ENCODE measurements around the gene SPSB1. TPM values are rescaled to one million over a fixed set of nuclear protein-coding genes. Genes with fewer than 3 reads are reported as not detected.

The SPSB1 gene
- total RNA-seq, 3 donors from 2014 or later (not counting 1 experiment from before 2014, with no cell fraction given): 0.82 to 3.0 (median 1.5) TPM

GRCh38 chr1:9284061-9284460, 8.6 kb upstream of the SPSB1 start:
- Histone ChIP-seq H3K27me3 (ENCODE audit: control insufficient read depth, insufficient read depth, low read length) (no peaks in the 10 kb centered on the region), H3K36me3 (ENCODE audit: control insufficient read depth, insufficient read depth, low read length) (no peaks in the 10 kb centered on the region), H3K9me3 (ENCODE audit: control insufficient read depth, insufficient read depth, low read length) (peaks cover 10% of the 10 kb centered on the region), H3K27ac (ENCODE audit: low read length) (no peak overlapping the region), H3K4me3 (ENCODE audit: low read length) (no peak overlapping the region), H3K4me1 (ENCODE audit: control insufficient read depth, insufficient read depth, low read length) (peaks cover 40% of the 10 kb centered on the region)
- peaks cover 48 to 70% of the 10 kb centered on the region in 2 donors for H3K4me1 Mint-ChIP-seq
- DNase-seq (peak in 1 of 2 donors; percentile 47), ATAC-seq (peak in 2 of 3 donors; percentile 34 to 52)
- peaks cover 5% of the 10 kb centered on the region for H3K36me3 Mint-ChIP-seq
- intact Hi-C loops (cut with micrococcal nuclease): no loop called here
- peak overlapping the region; percentile 45 for H3K4me3 Mint-ChIP-seq
- 12% methylated on average over 2 of the region's 2 CpGs for WGBS (ENCODE audit: insufficient coverage)
- H3K27me3 Mint-ChIP-seq (ENCODE audit: low read depth in 2 of 2): peaks cover 5 to 7% of the 10 kb centered on the region in 2 donors
- H3K27ac Mint-ChIP-seq: peak overlapping the region in 1 of 2 donors; percentile 75
- H3K9me3 Mint-ChIP-seq: peaks cover 4 to 8% of the 10 kb centered on the region in 2 donors
- no peak for TF ChIP-seq CTCF (IDR thresholded peaks at IDR 0.05)

- H3K36me3 ChIP-seq (ENCODE audit: control insufficient read depth, insufficient read depth, low read length): no peaks in the 10 kb centered on the region
- no peak overlapping the region for H3K27ac ChIP-seq (ENCODE audit: low read length)
- DNase-seq: no peak
- Mint-ChIP-seq H3K36me3 (peaks cover 8% of the 10 kb centered on the region), H3K27me3 (ENCODE audit: low read depth in 2 of 2) (no peaks in the 10 kb centered on the region), H3K4me3 (no peak overlapping the region), H3K9me3 (peaks cover 5 to 8% of the 10 kb centered on the region in 2 donors), H3K4me1 (peaks cover 31 to 52% of the 10 kb centered on the region in 2 donors), H3K27ac (peak overlapping the region in 1 of 2 donors; percentile 65)
- peaks cover 27% of the 10 kb centered on the region for H3K4me1 ChIP-seq (ENCODE audit: control insufficient read depth, insufficient read depth, low read length)
- no peak for ATAC-seq
- intact Hi-C loops (cut with micrococcal nuclease): no loop called here
- H3K9me3 ChIP-seq (ENCODE audit: control insufficient read depth, insufficient read depth, low read length): peaks cover 10% of the 10 kb centered on the region
- H3K4me3 ChIP-seq (ENCODE audit: low read length): no peak overlapping the region
- 46% methylated on average over 6 of the region's 6 CpGs for WGBS (ENCODE audit: insufficient coverage)
- TF ChIP-seq CTCF (IDR thresholded peaks at IDR 0.05): no peak
- H3K27me3 ChIP-seq (ENCODE audit: control insufficient read depth, insufficient read depth, low read length): no peaks in the 10 kb centered on the region
Observed at GRCh38 chr1:9286556-9286955, 6.1 kb upstream of the SPSB1 start.

GRCh38 chr1:9289090-9289534, 3.6 kb upstream of the SPSB1 start:
- TF ChIP-seq CTCF (IDR thresholded peaks at IDR 0.05): peak; percentile 95
- Histone ChIP-seq H3K27me3 (ENCODE audit: control insufficient read depth, insufficient read depth, low read length) (no peaks in the 10 kb centered on the region), H3K27ac (ENCODE audit: low read length) (no peak overlapping the region), H3K36me3 (ENCODE audit: control insufficient read depth, insufficient read depth, low read length) (no peaks in the 10 kb centered on the region), H3K4me1 (ENCODE audit: control insufficient read depth, insufficient read depth, low read length) (peaks cover 8% of the 10 kb centered on the region), H3K9me3 (ENCODE audit: control insufficient read depth, insufficient read depth, low read length) (peaks cover 10% of the 10 kb centered on the region), H3K4me3 (ENCODE audit: low read length) (no peak overlapping the region)
- peaks cover 5 to 8% of the 10 kb centered on the region in 2 donors for H3K9me3 Mint-ChIP-seq
- peak overlapping the region; percentile 21 for H3K4me3 Mint-ChIP-seq
- H3K27me3 Mint-ChIP-seq (ENCODE audit: low read depth in 2 of 2): no peaks in the 10 kb centered on the region
- peaks cover 8% of the 10 kb centered on the region for H3K36me3 Mint-ChIP-seq
- intact Hi-C loops (cut with micrococcal nuclease): loop anchor here (1.0 kb wide), 2 partner anchors 166 to 202 kb away; no protein-coding TSS in a partner anchor
- peaks cover 14 to 29% of the 10 kb centered on the region in 2 donors for H3K4me1 Mint-ChIP-seq
- DNase-seq (peak; percentile 76 to 89), ATAC-seq (peak; percentile 32 to 56 (median 32))
- 56% methylated on average over 6 of the region's 6 CpGs for WGBS (ENCODE audit: insufficient coverage)
- no peak overlapping the region for H3K27ac Mint-ChIP-seq

All from natural killer cell (primary cell).